Medulla oblongata (tissue), 1 donor: ENCODE results near the gene MYO3B.

Source experiments
- DNase-seq: peaks from one replicate; pipeline ENCODE4 v3.0.0-alpha.2; 2015; ENCODE audit errors: extremely low spot score

The MYO3B gene

DNA sequence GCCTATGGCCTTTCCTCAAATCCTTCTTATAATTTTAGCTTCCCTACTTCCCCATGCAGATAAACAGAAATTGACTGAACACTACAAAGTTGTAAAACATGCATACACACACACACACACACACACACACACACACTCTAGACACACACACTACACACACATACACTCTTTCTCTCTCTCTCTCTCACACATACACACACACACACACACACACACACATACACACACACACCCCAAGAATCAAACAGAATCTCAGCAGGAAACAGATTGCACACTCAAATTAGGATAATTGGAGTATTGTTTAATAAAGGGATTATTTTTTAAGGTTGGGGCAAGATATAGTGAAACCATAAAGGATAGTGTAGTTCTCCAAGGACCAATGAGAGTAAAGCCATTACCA, 385.0 kb downstream of the MYO3B start:
- DNase-seq = no peak

DNA sequence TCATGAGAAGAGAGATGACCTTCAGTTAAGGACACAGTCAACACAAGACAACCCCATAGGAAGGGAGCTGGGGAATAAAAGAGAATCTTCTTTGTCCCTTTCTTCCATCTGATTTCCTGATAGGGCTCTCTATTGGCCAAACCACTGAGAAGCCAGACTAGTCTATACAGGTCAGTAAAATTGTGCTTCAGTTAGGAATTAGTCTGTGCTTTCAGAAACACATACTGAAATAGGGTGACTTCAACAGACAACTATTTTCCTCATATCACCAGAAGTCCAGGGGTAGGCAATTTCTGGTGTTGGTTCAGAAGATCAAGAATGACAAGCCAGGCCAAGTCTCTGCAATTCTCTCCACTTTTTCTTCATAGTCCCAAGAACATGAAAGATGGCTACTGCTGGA, 385.5 kb downstream of the MYO3B start:
- no peak for DNase-seq

DNA sequence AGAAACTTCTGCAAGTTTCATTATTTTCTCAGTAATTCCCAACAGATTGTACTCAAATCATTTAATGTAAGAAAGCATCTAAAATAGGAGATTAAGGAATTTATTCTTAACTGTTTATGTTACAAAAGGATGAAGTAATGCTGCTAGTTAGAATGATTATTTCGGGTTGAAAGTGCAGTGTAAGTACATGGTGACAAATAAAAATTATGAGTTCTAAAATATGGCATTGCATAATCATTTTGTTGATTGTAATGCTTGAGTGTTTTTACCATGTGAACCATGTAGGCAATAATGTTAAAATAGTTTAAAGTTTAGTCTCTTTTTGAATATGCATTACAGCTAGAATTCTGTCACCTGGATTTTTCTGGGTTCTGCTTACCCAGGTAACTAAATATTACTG, 388.2 kb downstream of the MYO3B start:
- DNase-seq = no peak

DNA sequence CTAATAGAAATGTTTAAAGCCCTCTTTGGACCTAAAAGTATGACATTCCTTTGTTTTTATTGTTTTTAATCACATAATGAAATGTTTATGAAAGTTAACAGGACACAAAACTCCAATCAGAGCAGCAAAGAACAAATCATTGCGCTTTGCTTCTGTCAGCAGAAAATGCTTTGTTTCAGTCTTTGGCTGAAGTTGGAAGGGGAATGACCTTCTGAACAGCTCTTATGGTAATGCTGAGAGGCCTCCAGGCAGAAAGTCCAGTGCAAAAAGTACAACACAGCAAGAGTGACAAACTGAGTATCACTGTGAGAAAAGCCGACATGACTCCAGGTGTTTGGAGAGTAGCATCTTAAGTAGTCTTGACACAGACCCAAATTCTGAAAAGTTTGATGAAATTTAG, 389.5 kb downstream of the MYO3B start:
- no peak for DNase-seq

DNA sequence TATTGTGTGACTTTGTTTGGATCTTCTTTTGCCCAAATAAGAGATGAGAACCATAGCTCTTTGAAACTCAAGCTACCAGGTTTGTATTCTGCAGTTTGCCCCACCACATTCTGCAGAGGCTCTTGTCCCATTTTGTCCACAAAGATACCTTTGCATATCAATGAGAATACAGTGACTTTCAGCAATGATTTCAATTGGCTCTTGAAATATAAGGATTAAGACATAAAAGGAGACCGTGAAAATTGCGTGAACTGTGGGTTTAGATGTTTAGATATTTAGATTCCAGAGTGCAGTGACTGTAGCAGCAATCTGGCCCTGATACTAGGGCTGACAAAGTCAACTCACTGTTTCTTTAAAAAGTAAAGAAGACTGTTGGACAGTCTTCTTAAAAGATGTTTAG, 390.6 kb downstream of the MYO3B start:
- DNase-seq = no peak

DNA sequence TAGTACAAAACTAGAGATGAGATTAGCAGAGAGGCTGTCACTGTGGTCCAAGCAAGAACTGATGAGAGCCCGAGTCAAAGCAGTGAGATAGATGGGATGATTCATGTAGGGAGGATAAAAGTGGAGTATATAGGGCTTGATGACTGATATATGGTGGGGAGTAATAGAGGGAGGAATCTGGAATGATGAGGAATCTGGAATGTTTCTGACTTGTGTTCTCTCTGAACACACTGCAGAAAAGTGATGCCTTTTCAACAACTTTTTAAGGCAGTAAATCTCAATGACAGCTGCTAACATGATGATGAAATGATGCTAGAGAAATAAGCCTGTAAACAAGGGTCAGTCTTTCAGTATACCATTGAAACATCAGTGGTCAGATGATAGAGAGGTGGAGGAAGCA, 393.7 kb downstream of the MYO3B start:
- no peak for DNase-seq

DNA sequence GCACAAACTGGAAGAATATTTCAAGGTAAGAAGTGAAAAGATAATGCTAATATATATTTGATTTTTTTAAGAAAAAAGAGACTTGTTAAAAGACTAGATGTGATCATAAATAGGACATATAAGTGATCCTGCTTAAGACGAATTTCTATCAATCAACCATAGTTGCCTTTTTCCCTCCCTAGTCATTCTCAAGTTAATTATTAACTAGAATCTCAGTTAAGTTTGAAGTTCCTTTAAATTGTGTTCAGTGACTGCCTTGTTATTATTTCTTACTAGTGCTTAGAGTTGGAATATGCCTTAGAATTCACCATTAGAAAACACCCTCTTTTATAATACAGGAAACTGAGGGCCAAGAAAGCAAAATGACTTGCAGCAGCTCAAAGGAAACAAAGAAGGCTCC, 395.7 kb downstream of the MYO3B start:
- no peak for DNase-seq

DNA sequence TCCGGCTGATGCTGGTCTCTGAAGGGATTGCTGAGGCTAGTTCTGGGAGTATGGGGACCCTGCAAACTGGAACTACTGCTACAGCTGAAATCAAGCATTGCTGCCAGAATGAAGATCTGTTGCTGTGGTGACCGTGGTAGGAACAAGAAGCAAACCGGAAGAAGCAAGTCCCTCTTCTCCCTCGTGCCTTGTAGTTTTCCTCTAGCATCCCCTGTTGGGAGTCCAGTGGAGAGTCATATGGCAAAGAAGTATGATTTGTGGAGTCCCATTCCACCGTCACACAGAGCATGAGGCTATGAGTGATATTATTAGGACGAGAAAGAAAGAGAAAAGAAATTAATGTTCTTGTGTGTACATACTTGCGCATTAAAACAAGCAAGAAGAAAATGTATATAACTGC, 398.3 kb downstream of the MYO3B start:
- peak; percentile 34 for DNase-seq

DNA sequence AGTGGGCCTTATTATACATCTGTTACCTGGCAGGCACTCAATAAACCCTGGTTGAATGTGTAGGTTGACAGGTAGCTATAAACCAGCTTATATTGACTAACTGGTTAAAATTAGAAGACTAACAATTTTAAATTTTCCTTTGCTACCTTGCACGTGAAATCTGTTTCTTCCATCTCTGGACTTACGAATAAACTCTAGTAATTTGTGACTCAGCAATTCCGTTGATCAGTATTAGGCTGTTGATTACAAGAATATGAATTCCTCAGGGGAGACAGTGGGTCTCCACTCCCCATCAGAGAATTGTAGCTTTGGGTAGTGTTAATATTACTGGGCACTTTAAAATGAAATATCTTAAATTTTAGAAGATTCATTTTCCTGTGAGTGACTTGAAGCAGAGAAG, 399.4 kb downstream of the MYO3B start:
- DNase-seq = no peak

DNA sequence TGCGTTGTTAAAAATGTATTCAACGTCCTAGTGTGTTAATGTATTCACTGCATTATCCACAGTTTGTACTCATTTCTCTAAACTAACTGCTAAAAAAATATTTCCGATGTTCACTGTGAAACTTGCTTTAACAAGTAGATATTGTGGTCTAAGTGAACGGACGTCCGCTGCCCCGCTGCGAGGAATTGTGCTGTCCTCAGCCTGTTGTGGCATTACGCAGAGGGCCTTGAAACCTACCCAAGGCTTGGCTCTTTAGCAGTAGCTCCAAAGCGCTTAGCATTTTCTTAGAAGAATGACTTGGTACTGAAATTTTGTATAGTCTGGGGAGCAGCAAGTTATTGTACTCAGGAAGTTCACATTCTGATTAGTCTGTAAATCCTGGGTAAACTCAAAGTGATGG, 400.7 kb downstream of the MYO3B start:
- peak; percentile 18 for DNase-seq

DNA sequence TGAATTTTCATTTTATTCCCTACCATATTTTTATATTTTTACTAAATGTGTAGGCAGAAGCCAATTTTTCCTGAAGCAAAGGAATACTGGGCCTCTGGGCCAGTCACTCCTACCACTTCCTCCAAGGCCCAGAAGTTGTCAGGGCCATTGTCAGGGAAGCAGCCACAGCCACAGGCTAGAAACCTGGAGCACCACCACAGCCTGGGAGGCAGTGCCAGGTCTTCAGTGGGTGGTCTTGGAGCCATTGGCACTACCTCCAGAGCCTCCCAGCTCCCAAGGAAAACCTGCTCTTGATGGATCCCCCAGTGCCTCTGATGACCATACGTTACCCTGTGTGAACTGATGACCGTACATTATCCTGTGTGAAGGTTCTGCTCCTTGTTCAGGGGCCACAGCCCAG, 401.6 kb downstream of the MYO3B start:
- DNase-seq = no peak

DNA sequence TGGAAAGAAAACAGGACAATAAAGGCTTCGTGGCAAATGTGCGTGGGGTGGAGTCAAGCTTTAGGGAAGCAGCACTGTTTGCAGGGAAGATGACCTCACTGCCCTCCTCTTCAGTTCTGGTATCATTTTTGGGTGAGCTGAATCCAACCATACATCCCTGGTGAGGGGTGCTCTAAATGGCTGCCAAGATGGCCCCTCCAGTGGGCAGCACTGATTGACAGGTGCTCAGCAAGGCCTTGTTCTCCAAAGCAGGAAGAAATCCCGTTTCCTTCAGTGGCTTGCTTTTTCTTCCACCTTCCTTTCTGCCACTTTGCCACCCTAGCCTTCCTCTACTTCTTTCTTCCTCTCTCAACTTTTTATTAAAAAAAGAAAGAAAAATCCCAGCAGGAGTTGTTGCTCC, 404.4 kb downstream of the MYO3B start:
- no peak for DNase-seq

DNA sequence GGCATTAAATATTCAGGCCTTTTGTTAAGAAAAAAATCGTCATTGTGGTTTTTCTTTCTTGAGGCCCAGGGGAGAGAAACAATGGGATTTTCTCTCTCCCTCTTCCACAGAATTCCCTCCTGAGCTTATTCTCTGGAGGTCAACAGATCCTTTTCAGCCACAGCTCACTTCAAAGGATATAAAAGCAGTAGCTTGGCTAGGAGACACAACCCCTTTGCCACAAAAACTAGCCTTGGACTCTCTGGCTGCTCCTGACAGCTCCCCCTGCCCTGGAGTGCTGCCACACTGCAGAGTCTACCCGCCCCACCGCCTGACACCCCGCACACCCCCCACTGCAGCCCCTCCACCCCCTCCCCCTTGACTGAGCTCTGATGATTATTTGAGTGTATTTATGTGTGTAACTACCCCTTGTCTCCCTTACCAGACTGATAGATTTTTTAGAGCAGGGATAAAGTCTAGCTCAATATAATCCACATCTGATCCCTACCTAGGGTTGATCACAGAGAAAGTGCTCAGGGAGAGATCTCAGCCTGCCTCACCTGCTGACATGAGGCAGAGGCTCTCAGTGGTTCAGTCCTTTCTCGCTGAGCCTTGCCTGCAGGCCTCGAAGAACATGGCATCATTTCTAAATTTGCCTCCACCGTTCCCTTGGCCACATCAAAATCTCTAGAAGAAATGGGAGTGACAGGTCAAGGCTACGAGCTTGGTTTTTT, 405.0 kb downstream of the MYO3B start:
- peak; percentile 36 for DNase-seq

DNA sequence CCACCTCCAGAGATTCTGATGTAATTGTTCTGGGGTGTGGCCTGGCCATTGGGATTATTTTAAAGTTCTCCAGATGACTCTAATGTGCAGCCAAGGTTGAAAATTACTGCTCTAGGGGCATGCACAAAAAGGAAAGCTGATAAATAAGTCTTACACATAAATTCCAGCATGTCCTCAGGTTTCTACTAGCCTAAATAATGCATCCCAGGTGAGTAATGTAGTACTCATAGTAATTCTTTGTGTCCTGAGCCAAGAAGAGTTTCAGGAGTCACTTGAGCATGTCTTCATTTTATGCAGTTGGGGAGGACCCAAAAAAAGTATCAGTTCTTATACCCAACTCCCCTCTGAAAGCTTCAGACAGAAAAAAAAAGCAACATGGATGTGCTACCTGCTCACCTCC, 407.1 kb downstream of the MYO3B start:
- no peak for DNase-seq

DNA sequence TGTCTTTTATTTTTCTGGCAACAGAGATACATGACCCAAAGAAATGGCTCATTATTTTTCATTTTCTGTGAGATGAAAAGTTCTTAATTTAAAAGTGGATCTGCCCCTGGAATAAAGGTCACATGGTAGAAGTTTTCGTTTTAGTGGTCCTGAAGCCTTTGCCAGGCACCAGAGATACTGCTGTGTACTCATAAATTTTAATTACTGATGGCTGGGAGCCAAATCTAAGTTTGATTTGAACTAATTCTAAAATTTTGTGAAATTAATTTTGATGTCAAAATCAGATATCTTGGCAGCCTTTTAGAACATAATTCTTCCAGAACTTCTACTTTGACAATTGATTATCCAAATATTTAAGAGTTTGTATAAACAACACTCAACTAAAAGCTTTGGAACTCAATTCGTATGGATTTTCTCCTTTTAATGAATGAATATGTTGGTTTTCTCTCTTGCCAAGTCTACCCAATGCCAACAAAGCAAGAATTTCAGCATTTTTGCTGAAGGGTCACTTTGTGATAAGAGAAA, 408.7 kb downstream of the MYO3B start:
- no peak for DNase-seq

DNA sequence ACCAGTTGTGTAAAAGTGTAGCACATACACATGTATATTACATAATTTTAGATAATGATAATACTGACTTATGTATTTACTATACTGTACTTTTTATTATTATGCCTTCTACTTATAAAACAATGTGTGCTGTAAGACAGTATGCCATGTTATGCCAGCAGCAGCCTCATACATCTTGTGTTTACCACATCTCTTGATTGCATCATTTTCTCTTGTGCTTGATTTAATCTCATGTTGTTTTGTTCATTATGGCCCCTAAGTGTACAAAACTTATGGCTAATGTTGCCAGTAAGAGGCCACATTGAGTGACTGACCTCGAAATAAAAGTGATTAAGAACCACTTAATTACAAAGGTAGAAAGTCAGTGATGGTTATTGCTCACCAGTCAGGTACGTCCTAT, 409.2 kb downstream of the MYO3B start:
- DNase-seq = no peak

DNA sequence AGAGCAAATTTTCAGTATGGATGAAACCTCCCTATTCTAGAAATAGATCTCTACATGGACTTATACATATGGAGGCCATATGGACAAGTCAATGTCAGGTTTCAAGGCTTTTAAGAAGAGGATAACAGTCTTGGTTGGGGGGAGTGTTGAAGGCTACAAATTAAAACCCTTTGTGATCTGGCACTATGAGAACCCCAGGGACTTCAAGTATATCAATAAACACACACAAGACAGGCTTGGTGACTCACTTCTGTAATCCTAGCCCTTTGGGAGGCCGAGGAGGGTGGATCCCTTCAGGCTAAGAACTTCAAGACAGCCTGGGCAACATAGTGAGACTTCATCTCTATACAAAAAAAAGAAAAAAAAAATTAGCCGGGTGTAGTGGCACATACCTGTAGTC, 410.0 kb downstream of the MYO3B start:
- no peak for DNase-seq

DNA sequence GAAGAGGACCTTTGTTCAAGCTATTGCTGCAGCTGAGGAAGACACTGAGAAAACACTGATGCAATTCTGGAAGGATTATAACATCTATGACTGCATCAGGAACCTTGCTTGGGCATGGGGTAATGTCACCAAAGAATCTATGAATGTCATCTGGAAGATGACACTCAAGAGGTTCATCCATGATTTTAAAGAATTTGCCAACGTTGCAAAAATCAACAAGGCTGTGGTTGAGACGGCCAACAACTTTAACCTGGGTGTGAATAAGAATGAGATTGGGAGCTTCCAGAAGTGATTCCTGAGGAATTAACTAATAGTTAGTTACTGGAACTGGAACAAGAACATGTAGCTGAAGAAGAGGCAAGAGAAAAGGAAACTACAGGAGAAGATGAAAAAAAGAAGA, 410.8 kb downstream of the MYO3B start:
- no peak for DNase-seq

DNA sequence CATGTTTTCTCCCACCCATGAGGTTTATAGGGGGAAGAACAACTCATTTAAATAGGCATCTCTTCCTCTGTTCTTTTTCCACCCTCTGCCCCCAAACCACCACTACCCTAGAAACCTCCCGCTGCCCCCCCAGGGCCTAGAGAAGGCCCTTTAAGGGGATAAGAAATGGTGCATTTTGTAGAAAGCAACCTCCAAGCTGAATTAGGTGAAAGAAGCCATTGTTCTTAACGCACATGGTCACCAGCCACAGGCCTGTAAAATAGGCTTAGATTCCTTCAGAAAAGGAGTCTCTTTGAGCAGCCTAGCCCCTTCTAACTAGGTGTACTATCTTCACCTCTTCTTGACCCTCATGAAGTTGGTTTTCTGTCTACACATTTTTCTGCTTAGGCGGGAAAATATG, 418.6 kb downstream of the MYO3B start:
- no peak for DNase-seq

DNA sequence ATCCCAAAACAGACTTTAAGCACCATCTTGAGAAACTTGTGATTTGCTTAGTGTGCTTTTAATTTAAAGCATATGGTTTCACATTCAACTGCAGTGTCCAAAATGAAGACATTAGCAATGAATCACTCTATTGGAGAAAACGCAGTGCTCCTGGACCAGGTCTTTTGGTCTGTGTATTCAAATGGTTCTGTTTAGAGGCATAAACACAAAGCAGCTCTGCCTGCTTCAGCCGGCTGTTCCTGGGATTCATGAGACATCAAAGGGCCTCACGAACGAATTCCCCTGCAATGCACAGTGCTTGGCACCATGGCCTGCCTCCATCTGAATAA, 420.1 kb downstream of the MYO3B start:
- no peak for DNase-seq

DNA sequence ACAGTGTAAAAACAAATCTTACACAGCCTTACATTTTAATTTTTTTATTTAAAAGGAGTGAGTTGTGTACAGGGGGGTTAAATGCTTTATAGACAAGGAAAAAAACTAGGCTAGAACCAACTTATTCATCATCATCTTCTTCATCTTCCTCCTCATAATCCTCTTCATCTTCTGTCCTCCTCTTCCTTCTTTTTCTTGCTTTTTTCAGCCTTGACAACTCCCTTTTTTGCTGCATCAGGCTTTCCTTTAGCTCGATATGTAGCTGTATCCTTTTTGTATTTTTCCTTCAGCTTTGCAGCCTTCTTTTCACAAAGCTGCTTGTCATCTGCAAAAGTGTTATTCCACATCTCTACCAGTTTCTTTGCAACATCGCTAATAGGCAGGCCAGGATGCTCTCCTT, 423.5 kb downstream of the MYO3B start:
- no peak for DNase-seq

DNA sequence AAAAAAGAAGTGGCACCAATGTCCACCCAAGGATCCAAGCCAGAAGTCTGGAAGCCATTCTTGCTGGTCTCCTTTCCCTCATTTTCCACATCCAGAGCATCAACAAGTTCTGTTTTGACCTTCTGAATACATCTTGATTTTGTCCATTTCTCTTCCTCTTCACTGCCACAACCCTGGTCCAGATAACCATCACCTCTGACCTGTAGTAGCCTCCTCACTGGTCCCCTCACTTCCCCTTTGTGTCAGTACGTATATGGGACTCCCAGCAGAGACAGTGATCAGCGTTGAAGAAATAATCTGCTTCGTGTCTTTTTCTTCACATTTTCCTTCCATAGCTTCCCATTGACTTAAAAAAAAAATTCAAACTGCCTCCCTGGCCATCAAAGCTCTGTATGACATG, 427.9 kb downstream of the MYO3B start:
- no peak for DNase-seq

DNA sequence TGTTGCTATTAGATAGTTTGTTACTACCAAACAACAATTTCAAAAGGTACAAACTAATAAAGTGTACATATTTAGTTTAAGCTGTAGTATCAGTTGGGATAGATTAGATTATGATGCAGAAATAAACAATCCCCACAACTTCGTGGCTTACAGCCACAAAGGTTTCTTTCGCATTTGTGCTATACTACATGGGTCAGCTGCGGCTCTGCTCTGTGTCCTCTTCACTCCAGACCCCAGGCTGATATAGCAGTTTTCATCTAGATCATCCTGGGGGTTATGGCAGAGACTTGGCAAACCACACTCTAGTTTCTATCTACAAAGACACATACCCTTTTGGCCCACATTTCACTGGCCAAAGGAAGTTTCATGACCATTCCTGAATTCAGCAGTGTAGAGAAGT, 429.2 kb downstream of the MYO3B start:
- no peak for DNase-seq

DNA sequence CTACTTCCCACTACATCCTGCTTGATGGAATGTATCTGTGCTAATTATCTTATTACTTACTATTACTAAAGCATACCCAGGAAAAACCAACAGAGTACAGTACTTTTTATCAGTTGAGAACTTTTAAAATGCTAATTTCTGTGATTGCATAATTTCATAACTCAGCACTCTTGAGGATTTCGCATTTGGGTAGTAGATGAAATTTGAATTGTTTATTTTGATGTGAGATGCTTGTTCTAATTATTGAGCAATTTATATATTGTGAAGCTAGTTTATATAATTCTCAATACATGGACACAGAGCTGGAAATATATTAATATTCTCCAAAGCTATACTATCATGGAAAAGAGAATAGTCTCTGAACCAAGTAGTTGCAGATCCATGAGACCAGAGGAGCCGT, 432.7 kb downstream of the MYO3B start:
- DNase-seq = no peak
